Suprapubic skin (tissue), 3 donors: ENCODE results near the gene MAN1C1.

Experiments used
- EP300 ChIP-seq: sonication (generic); formaldehyde crosslinking; IDR thresholded peaks from one replicate; pipeline ENCODE4 v1.6.1; 2017; ENCODE audit warnings: antibody characterized with exemption
- POLR2A ChIP-seq, 2 donors: fragments of 450-650 bp; IDR thresholded peaks; one replicate each; pipeline ENCODE4 v1.6.1; 2017; ENCODE audit warnings: antibody characterized with exemption in 2 of 2, mild to moderate bottlenecking in 2 of 2, moderate library complexity in 2 of 2
- TF ChIP-seq, protein P1 (sequence below), 2 donors: fragments of 200-600 bp in 1 of 2; fragments of 450-650 bp in 1 of 2; sonication (generic) in 1 of 2; IDR thresholded peaks; one replicate each; pipeline ENCODE4 v1.5.1; 2016 to 2019; ENCODE audit warnings: antibody characterized with exemption in 2 of 2, mild to moderate bottlenecking in 1 of 2, moderate library complexity in 1 of 2

DNA sequence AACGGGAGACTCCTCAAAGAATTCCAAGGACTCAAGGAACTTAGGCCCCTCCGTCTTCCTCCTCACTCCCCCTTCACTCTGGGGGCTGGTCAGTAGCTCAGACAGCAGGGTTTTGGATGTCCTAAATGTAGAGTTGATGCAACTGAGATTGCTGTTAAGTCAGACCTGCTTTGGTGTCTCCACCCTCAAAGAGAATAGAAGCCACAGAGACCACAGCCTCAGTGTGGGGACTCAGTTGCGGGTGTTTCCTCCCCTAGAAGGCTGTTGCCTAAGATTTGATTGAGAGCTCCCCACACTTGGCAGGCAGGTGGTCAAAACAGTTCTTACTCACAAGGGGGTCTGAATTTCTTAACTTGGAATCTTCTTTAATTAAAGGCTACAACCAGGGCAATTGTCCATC, 7.6 kb downstream of the MAN1C1 start:
- TF ChIP-seq, protein P1, sequence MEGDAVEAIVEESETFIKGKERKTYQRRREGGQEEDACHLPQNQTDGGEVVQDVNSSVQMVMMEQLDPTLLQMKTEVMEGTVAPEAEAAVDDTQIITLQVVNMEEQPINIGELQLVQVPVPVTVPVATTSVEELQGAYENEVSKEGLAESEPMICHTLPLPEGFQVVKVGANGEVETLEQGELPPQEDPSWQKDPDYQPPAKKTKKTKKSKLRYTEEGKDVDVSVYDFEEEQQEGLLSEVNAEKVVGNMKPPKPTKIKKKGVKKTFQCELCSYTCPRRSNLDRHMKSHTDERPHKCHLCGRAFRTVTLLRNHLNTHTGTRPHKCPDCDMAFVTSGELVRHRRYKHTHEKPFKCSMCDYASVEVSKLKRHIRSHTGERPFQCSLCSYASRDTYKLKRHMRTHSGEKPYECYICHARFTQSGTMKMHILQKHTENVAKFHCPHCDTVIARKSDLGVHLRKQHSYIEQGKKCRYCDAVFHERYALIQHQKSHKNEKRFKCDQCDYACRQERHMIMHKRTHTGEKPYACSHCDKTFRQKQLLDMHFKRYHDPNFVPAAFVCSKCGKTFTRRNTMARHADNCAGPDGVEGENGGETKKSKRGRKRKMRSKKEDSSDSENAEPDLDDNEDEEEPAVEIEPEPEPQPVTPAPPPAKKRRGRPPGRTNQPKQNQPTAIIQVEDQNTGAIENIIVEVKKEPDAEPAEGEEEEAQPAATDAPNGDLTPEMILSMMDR (IDR thresholded peaks at IDR 0.05): no peak
- TF ChIP-seq POLR2A (IDR thresholded peaks at IDR 0.05) (no peak), EP300 (no peak)
